GM06990 (cell line): ENCODE data around the gene SOAT1.

Source experiments
- DNase-seq: peaks from one replicate; pipeline ENCODE4 v3.0.0-alpha.2; 2011; ENCODE audit not compliant: insufficient read length; ENCODE audit errors: extremely low read depth
- H3K27me3 ChIP-seq: replicated peaks from 2 replicates; pipeline ENCODE4 v1.6.0; 2011; ENCODE audit warnings: low read length; ENCODE audit not compliant: control insufficient read depth, insufficient read depth
- H3K36me3 ChIP-seq: 2 replicates; pipeline ENCODE4 v1.5.1; 2011; ENCODE audit warnings: low read length; ENCODE audit not compliant: control insufficient read depth, insufficient read depth
- H3K4me3 ChIP-seq: replicated peaks from 2 replicates; pipeline ENCODE4 v1.5.1; 2011; ENCODE audit warnings: low read depth, mild to moderate bottlenecking, control low read depth, low read length
- TF ChIP-seq, protein P1 (sequence below): IDR thresholded peaks from 2 replicates; pipeline ENCODE4 v1.5.1; 2011; ENCODE audit warnings: low read length, control low read depth, mild to moderate bottlenecking, inconsistent platforms; ENCODE audit not compliant: insufficient read depth, poor library complexity, severe bottlenecking

SOAT1 gene

DNA sequence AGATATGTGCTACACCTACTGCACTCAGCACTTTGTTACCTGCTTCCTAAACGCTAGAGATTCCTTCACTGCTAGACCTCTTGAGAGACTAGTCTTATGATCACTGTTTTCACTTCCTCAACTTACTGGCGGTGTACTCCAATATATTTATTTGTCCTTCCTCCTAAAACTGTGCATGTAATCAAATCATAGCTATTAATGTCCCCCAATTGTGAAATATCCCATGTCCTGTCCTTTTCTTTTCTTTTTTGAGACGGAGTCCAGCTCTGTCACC, 3.4 kb downstream of the SOAT1 start:
- Histone ChIP-seq H3K4me3 (no peak overlapping the region), H3K27me3 (no peaks in the 10 kb centered on the region), H3K36me3 (no peaks in the 10 kb centered on the region)
- no peak for DNase-seq
- TF ChIP-seq, protein P1, sequence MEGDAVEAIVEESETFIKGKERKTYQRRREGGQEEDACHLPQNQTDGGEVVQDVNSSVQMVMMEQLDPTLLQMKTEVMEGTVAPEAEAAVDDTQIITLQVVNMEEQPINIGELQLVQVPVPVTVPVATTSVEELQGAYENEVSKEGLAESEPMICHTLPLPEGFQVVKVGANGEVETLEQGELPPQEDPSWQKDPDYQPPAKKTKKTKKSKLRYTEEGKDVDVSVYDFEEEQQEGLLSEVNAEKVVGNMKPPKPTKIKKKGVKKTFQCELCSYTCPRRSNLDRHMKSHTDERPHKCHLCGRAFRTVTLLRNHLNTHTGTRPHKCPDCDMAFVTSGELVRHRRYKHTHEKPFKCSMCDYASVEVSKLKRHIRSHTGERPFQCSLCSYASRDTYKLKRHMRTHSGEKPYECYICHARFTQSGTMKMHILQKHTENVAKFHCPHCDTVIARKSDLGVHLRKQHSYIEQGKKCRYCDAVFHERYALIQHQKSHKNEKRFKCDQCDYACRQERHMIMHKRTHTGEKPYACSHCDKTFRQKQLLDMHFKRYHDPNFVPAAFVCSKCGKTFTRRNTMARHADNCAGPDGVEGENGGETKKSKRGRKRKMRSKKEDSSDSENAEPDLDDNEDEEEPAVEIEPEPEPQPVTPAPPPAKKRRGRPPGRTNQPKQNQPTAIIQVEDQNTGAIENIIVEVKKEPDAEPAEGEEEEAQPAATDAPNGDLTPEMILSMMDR, result no peak

DNA sequence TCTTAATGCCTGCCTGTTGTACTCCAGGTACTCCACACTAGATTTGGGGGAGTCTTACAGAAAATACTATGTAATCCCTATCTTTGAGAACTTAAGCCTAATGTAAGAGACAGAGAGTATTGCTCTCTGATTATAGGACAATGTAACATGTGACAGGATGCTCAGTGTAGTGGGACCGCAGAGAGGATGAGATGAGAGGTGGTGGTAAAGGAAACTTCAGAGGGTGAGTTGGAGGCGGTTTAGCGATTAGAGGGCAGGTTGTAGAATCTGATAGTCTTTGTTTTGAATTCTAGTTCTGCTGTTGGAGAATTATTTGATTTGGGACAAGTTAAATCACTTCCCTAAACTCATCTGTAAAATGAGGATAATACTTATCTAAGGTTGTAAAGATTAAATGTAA, 5.4 kb downstream of the SOAT1 start:
- Histone ChIP-seq H3K27me3 (no peaks in the 10 kb centered on the region), H3K36me3 (no peaks in the 10 kb centered on the region; the same call in 1 of the 2 replicates), H3K4me3 (no peak overlapping the region)
- TF ChIP-seq, protein P1, result no peak
- DNase-seq, result no peak

DNA sequence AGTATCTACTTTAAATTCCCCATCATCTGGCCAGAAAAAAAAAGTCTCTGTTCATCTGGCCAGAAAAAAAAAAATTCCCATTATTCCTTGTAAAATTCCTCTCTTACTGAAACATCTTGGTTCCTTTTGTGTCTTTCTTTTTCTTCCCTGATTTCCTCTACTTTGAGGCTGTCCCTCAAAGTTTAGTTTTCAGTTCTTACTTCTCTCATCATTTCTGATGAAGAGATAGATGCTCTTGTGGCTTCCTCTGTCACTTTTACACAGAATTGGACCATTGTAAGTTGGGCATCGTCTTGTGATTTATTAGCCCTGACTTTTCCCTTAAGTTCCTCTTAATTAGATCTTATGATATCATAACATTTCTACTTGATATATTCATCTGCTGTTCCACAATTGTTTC, 6.5 kb downstream of the SOAT1 start:
- TF ChIP-seq, protein P1, result no peak
- H3K36me3 ChIP-seq, result no peaks in the 10 kb centered on the region; the same call in 1 of the 2 replicates
- H3K27me3 ChIP-seq, result no peaks in the 10 kb centered on the region
- no peak for DNase-seq
- H3K4me3 ChIP-seq, result no peak overlapping the region

DNA sequence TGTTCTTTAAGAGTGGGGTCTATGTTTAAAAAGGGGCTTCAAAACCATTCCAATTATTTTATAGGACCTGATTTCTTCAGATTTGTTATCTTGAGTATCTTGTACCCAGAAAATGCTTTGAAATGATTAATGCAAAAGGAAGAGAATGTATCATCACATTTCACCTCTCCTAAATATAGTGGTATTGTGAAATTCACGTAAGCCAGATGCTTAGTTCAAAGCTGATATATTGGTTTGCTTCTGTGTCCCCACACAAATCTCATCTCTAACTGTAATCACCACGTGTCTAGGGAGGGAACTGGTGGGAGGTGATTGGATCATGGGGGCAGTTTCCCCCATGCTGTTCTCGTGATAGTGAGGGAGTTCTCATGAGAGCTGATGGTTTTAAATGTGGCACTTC, 8.5 kb downstream of the SOAT1 start:
- TF ChIP-seq, protein P1, result no peak
- H3K27me3 ChIP-seq, result no peaks in the 10 kb centered on the region
- no peak for DNase-seq
- no peak overlapping the region for H3K4me3 ChIP-seq
- H3K36me3 ChIP-seq, result no peaks in the 10 kb centered on the region; the same call in 1 of the 2 replicates

DNA sequence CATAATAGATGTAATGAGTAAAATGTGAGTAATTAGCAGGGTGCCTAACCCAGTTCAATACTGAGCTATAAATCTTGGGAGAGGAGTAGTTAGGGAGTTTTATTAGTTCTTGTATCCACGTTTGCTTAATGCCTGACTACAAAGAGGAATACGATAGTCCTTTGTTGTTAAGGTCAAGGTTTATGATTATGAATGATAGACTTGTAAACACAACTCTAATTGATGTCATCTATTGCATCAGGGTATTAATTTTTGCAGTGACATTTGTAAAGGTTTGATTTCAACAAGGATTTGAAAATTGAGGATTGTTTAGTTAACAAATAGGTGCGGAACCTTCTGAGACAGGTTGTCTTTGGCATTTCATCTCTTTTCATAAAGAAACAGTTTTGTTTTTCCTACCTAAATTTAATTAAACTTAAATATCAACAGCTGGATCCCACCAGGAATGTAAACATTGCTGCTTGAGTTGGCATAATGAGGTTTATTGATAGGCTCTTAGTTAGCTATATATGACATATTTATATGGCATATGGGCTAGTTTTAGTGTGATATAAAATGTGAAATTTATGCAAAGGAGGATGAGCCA, 9.7 kb downstream of the SOAT1 start:
- H3K27me3 ChIP-seq, result no peaks in the 10 kb centered on the region

More for the DNA sequence above, 9.7 kb downstream of the SOAT1 start:
- DNase-seq, result no peak
- Histone ChIP-seq H3K36me3 (no peaks in the 10 kb centered on the region; the same call in 1 of the 2 replicates), H3K4me3 (no peak overlapping the region)
- TF ChIP-seq, protein P1, result no peak
